NK-92 (cell line): ENCODE data around the gene TRAF6.
"Not testable (repeated sequence)": the region's sequence is repeated elsewhere in the genome, so short reads cannot be mapped to it uniquely, and the experiment has no call there.

Source experiments
- DNase-seq: peaks from one replicate; lab custom pipeline; 2025; ENCODE audit not compliant: unreplicated experiment; lab: John Stamatoyannopoulos, UW

Gene TRAF6

DNA sequence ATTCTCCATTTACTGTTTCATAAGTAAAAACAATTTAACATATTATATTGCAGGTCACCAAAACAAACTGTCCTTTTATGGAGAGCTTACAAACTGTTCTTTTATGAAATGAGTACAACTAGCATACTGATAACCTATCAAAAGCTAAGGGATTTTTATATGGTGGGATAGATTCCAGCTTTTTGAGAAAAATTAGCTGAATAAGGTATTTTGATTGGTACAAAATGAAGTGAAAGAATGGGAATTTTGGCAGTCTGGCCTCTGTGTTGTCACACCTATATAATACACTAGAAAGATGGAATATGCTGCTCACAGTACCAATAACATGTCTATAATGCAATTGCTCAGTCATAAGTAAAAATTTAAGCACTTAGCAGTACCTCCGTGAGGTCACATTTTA is 11.4 kb downstream of the TRAF6 start:
- DNase-seq = no peak

DNA sequence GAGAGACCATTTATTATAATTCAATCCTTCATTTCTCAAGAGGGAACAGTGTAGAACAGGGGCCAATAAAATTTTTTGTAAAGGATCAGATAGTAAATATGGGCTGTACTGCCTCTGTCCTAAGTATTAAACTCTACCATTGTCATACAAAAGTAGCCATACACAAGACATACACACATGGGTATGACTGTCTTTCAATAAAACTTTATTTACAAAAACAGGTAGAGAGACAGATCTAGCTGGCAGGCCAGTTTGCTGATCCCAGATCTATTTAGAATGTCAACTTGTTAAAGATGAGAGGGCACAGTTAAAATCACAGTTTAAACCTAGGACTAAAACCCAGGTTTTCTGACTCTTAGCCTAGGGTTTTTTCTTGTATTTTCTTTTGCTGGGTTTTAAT is 16.7 kb downstream of the TRAF6 start:
- no peak for DNase-seq

DNA sequence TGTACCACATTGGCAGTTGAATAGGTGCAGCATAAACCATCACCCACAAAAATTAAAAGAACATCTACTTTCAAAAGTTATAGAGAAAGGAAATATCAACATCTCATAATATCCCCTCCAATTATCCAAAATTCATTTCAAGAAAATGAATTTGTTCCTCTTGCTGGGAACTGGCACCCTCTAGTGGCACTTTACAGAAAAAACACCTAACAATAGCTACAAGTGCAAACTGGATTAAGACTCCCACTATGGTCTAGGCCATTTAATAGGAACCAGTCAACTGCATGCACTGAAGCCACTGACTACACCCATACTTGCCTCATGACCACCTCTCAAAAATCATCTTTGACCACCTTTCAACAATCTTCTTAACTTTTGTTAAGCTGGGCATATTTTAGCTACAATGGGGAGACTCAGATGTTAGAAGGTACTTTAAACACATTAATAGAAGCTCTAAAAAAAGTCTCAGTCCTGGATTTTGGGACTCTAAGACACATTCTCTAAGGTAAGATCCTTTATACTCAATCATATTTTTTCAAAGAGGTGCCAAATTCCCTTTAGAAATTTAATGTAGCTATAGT is 17.3 kb downstream of the TRAF6 start:
- DNase-seq = no peak

DNA sequence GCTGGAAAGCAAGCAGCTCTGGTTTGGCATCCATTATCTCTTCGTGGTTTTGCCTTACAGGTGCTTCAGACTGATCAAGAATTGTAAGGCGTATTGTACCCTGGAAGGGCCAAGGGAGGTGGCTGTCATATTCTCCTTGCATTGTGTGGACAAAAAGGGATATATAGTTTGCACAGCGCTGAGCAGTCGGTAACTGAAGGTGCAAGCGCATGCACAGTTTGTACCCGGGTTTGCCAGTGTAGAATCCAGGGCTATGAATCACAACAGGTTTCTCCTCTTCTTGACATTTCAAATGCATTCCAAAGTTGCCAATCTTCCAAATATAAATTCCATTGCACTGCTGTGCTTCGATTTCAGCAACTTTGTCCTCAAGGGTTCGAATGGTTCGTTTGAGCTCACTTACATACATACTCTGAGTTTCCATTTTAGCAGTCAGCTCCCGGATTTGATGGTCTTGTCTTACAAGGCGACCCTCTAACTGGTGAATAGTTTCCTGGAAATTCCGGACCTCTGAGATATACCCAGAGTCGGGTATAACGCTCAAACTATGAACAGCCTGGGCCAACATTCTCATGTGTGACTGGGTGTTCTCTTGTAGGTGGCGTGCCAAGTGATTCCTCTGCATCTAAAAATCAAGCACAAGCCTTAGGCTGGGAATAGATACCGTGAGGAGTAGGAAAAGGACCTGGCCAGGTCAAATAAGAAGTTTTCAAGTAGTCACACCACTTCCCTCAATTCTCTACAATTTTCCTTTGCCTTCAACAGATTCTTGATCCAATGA is 19.9 kb downstream of the TRAF6 start:
- DNase-seq = no peak

DNA sequence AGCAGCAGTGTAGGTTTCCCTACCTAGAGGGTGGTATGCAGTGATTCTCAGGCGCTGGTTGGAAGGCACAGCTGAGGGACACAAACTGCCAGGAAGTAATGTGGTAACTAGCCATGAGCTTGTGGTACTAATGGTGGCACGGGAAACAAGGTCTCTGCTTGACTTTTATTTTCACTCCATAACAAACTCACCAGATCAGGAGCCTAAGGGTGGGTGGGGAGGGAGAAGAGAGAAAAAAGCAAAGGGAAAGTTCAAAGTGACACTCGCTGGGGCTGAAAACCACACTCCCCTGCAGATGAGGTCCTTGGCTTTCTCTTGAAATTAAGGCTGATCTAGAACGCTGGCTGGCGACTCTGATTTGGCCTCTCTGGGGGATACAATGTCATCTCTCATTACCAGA is 22.0 kb downstream of the TRAF6 start:
- no peak for DNase-seq

DNA sequence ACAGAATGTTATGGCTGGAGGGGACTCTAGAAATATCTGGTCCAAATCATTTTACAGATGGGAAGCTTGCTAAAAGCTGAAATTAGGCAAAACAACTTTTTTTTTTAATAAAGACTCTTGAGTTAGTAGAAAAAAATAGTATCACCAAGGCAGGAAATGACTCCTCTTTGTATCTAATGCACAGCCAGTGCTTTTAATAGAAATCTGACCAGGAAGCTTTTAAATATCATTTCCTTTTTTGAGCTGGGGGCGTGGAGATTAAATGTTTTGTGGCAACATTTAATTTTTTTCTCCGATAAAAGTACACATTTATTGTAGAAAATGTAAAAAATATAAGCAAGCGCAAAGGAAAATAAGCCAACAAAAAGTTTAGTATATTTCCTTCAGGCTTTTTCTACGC is 22.5 kb downstream of the TRAF6 start:
- DNase-seq = no peak

DNA sequence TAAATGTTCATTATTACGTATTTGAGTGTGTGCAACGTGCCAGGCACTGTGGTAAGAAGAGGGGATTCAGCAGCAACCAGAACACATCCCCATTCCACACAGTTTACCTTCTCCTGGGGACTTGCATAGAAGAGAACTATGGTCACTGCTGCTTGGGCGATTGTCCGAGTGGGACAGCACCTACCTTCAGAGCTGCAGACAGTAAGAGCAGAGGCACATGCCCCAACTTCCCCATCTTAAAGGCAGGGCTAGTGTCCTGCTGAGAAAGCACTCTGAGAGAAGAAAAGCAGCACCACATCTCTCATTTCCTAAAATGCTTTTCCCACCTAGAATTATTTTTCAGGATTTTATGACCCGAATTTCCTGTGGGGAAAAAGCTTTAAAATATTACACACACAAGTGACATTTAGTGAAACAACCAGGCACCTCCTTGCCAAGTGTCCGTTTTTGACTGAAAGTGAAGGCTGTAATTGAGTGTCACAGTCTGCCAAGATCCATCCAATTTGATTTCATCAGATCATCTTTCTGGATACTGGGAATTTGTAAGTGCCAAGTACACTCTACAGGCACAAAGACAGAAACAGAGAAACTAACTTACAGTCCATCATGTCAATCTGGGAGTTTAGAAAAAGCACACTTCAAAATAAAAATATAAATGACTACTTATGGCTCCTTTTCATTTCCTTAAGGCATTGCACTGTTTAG is 24.6 kb downstream of the TRAF6 start:
- DNase-seq = no peak

DNA sequence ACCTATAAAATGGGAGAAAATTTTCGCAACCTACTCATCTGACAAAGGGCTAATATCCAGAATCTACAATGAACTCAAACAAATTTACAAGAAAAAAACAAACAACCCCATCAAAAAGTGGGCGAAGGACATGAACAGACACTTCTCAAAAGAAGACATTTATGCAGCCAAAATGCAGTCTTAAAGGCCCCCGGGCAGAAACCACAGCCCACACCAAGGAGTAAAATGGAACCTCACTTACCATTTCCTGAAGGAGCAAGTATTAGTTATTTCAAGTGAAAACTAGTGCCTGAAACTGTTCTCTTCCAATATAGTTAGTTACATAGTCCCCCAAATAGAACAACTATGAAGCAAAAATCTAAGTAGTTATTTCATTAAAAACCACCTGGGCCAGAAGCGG is 27.0 kb downstream of the TRAF6 start:
- not testable (repeated sequence) for DNase-seq

DNA sequence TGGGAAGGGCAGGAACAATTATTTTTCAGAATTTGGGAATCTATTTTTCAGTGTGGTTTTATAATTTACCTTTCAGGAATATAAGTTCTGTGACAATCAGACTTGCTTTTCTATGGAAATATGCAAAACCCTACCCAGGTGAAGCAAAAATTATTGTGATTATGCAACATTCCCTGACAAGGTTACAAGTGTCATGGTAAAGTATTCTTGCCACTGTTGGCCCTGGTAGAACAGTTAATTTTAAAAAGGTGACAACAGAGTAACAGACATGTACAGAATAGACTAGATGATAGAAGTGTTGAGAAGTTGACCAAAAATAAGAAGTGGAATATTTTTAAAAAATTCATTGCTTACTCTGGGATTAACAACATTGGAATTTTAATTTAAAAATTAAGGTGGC is 29.2 kb downstream of the TRAF6 start:
- DNase-seq = no peak

DNA sequence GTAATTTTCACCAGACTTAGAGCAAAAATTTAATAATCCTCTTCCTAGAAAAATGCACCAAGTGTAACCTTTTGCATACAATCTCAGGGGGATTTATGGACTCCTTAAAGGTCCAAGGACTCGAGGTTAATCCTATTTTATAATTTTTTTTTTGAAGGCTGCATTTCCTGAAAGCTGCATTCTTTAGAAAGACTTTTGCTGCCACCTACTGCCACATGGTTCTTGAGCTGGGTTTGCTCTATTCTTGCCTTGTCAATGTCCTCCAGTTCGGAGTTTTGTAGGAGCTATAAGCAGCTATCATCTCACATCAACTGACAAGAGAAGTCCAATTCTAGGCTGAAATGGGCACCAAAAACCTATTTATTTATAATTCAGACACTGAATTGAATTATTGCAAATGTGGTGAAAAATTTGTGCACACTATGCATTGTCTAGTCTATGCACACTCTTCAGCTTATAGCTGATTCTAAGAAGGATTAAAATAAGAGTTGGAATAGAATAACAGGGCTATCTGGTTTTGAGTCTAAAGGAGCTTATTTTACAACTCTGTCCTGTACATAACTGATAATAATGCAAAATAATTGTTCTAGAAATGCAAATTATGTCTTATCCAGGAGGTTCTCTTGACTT is 31.3 kb downstream of the TRAF6 start:
- no peak for DNase-seq

DNA sequence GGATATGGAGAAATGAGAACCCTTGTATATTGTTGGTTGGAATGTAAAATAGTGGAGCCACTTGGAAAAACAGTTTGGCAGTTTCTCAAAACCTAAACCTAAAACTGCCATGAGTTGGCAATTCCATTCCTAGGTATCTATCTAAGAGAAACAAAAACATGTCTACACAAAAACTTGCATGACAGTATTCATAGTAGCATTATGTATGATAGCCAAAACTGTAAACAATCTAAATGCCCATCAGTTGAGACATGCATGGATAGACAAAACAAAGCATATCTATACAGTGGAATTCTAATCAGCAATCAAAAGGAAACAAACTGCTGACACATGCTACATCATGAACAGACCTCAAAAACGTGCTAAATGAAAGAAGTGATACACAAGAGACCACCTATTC is 34.9 kb downstream of the TRAF6 start:
- no peak for DNase-seq

DNA sequence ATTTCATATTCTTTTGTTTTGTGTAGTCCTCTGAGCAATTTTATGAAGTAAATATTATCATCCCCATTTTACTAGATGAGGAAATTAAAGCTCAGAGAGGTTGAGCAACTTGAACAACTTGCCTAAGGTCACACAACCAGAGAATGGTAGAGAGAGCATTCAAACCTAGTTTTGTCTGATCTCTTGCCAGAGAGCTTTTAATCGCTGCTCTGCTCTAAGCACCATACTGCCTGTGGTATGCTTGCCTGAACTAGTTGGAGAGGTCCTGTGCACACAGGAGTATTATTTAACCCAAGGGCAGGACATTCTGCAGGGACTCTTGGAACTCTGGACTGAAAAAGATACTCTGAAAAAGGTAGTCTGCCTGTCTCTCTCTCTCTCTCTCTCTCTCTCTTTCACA is 38.5 kb downstream of the TRAF6 start:
- no peak for DNase-seq

DNA sequence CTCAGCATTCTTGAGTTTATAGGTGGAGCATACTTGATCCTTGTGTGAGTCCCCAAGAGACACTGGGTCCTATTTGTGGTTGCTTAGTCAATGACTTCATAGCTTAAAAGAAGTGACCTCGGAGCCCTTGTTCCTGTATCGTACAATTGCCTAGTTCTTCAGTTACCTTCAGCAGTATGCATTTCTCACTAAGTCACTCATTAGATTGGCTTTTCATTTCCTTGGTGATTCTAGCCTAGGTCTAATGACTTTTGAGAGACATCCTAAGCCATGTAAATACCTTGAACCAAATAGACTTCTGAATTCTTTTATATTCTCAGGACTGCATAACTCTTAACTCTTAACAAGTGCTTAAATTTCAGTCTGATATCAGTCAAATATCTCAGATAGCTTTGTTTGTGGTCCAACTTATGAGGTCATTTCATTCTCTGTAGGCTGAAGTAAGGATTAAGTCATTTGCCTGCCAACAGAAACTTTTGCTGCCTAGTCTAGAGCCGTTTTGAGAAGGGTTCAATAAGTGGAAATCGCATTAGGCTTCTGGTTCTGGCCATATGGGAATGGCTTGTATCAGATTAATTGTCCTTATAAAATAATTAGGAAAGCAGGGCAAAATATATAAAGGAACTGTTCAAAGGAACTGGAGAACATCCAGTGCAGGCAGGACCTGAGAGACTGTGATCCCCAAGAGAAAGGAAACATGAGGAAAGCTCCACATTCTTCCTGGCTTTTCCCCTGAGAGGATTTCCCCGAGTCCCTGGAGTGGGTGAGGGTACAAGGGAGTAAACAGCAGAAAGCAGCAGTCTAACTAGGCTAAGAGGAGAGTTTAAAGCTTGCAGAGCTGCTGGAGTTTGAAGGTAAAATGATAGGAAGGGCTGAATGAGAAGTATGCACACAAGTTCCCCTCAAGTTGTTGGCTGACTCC is 39.9 kb downstream of the TRAF6 start:
- DNase-seq = no peak

DNA sequence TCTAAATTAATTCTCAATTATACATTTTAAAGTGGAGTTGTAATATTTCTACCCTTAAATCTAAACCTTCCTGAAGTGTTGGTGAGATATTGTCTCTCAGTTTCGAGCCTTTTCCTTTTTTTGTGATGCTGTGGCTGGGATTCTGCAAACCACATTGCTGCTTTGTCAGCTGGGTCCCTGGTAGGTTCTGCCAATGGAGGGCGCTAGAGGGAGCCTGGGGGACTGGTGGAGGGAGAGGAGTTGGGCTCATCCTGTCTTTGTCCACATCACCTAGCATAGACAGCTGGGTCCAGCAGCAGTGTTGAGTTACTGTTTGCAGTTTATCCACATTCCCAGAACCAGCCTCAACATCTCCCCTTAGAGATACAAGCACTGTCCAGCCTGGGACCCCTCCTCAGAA is 41.0 kb downstream of the TRAF6 start:
- DNase-seq = no peak

DNA sequence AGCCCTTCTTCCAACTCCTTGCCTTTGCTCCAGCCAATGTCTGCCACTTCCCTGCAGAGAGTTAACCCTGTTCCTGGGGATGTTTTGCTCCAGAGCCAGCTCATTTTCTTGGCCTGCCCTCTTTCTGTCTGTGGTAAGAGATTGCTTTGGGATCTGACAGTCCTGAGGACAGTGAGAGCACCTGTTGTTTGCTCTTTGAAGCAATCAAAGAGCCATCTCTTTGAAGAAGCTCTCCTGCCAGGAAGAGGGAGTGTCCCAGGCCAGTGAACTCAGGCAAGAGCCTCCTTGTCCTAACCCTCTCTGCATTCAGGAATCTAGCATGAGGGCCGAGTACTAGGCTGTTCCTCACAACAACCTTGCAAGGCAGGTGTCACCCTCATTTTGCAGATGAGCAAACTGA is 42.2 kb downstream of the TRAF6 start:
- no peak for DNase-seq

DNA sequence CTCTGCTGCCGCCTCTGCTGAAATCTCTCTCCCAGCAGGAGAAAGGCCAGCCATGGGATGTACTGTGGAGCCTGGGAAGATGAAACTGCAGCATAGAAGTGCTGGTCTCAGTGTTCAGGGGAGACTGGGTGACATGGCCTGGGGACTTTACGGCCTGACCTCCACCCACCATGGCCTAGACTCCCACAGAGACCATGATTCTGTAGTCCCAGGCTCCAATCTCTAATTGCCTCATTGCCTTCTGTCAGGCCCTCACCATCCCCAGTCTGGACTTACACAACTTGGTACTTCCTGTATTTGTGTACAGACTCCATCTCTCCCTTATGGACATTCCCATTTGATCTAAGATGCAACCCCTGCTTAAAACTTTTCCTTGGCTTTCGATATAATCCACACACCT is 43.1 kb downstream of the TRAF6 start:
- DNase-seq = no peak

DNA sequence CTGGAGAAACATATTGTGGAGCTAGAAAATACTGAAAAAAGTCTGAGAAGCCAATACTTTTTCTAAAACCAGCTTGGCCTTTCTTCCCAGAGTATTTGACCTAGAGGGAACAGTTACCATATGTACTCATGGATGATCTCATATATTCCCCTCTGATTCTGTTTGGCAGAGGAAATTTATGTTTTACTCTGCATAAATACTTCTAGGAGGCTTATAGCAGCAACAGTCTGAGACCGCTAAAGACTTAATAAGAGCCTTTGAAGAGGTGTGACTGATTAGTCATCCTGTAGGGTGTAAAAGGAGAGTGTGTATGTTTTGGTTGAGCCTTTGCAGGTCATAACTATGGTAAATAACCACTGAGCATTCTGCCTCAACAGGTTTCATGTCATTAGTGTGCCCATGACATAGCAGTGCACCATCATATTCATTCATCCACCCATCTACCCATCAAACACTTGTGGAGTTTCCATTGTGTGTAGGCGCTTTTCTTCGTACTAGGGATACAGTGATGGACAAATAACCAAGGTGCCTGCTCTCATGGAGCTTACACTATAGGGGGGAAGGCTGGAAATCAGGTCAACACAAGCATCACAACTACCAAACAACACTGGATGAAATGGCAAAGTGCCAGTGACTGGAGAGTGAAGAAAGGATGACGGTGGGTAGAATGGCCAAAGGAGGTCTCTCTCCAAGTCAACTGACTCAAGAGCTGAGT is 44.5 kb downstream of the TRAF6 start:
- no peak for DNase-seq

DNA sequence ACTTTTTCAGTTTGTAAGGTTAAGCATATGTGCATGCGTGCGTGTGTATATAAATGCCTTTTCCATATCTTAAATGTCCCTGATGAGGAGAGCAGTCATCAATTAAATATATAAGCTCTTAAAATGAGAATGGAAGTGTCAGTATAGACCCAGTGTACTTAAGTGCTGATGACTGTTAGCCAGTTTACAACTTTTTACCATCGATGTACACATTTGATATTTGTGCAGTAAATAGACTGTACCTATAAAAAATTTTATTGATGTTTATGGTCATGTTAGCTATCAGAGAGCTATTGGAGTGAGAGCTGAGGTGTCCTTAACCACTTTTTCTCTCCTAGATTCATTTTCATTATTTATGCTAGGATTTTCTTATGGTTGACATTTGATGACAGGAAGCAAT is 45.4 kb downstream of the TRAF6 start:
- DNase-seq = no peak

DNA sequence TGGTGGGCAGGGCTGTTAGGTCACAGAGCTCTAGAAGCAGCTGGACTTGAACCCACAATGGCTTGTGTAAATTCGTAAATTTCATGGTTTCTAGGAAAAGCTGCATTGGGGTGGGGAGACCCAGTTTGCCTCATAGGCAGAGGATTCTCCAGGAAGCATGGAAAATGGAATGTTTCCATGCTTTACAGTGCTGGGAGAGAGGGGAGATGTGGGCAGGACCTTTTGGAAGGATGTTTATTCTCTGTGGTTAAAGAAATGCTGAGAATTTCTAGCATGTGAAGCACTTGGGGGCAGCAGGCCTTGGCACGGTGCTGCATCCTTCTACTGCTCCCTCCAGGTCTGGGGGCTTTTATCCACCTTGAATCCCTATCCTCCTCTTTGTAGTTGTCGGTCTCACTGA is 46.3 kb downstream of the TRAF6 start:
- DNase-seq = no peak

DNA sequence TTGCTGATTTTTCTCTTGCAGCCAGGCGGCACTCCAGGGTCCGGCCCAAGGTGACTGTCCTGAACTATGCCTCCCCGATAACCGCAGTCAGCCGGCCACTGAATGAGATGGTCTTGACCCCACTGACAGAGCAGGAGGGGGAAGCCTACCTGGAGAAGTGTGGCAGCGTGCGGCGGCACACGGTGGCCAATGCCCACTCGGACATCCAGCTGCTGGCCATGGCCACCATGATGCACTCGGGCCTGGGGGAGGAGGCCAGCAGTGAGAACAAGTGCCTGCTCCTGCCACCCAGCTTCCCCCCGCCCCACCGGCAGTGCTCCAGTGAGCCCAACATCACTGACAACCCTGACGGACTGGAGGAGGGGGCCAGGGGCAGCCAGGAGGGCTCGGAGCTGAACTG is 47.8 kb downstream of the TRAF6 start:
- DNase-seq = no peak
